GM18858 (cell line): ENCODE measurements around the gene MT1B.

Experiments used
- ATAC-seq: cut with Tn5 transposase; IDR thresholded peaks from one replicate; pipeline ENCODE4 v1.9.1; 2021; ENCODE audit not compliant: unreplicated experiment

The MT1B gene

DNA sequence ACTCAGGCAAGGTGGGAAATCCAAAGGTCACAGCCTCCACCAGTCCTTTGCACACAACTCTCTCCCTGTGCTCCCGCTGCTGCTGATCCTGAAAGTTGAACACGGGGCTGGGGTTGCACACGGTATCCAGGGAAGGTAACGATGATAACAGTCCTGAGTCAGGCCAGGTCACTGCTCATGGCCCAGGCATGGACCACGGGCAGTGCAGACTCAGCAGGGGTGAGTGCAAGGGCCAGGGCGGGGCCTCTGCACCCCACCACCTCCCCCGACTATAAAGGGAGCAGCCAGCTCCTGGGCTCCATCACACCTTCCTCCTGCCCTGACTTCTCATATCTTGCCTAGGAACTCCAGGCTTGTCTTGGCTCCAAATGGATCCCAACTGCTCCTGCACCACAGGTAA, at the start of gene MT1B:
Gene MT1B (plus strand): TSS at position 301 of the 400 bp plus-strand sequence. CDS start 68 bp downstream, at position 369.
- ATAC-seq, result no peak

DNA sequence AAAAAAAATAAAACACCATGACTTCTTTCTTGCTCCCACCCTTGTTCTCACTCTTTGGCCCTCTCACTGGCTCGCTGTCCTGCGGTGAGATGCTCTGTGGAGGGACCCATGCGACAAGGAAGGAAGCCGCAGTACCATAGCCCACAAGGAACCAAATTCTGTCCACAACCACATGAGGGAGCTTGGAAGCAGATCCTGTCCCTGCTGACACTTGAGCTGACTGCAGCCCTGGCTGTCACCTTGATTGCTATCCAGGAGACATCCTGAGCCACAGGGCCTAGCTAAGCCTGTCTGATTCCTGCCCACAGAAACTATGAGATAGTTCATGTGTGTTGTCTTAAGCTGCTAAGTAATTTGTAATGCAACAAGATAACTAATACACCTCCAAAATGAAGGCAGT, 48.1 kb upstream of the MT1B start:
- ATAC-seq, result no peak

DNA sequence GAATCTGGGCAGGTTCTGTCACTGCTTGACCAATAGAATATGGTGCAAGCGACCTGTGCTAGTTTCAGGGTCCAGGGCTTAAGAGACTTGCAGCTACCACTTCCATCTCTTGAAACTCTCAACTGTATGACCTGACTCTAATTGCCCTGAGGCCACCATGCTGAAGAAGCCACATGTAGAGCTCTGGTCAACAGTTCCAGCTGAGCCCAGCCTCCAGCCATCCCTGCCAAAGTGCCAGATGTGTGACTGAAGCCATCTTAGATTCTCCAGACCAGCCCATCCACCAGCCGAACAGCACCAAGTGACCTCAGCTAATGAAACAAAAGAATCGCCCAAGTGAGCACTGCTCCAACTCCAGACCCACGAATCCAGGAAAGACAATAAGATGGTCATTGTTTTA, 46.7 kb upstream of the MT1B start:
- no peak for ATAC-seq

DNA sequence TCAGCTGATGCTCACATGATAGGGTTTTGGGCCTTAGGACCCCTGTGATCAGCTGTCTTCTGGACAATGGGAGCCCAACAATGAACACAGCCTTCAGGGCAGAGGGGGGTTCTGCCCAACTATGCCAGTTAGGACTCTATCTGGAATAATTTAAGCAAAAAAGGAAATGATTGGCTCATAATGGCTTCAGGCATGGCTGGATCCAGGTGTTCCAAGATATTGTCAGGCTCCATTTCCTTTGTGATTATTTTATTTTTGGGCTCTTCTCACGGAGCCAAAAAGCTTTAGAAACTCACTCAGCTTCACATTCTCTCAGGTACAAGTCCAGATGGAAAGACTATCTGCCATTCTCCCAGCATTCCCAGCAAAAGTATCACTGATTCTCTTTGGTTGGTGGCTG, 46.2 kb upstream of the MT1B start:
- no peak for ATAC-seq

DNA sequence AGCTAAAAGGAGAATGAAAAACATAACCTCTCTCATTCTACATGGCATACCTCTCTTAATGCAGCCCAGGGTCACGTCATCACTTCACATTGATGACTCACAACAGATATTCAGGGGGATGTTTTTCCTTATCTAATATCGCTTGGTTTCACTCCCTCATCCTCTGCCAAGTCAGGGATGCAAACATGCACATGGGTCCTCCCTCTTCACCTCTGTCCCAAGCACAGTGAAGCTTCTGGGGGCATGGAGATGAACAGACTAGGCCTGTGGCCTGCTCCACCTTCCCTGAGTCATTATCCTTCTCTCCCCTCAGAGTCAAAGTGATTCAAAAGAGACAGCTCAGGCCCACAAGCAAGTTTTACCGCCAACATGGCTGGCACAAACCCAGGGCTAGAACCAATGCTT, 45.6 kb upstream of the MT1B start:
- ATAC-seq, result no peak

DNA sequence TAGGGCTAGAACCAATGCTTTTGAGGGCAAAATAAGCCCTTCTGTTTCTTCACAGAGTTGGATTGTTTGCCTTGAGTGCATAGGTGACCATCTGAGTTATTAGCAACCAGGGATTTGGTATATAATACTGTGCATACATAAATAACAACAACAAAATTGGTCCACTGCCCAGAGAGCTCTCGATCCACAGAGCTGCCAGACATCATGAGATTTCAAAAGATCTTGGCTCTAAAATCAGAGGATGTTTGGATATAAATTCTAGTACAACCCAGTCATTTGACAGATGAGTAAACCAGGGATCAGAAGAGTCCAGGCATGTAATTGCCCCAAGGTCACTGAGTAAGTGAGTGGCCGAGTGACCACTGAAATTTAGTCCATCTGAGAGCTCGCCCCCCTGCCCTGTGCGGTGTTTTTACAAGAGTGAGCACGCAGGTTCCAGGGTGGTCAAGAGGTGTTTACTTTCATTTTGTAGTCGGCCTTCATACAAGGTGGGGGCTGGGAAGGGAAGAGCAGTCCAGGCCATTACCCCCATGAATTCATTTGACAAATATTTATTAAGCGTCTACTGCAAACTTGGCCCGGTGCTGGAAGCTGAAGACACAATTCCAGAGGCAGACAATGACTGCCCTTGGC, 45.1 kb upstream of the MT1B start:
- ATAC-seq, result no peak

DNA sequence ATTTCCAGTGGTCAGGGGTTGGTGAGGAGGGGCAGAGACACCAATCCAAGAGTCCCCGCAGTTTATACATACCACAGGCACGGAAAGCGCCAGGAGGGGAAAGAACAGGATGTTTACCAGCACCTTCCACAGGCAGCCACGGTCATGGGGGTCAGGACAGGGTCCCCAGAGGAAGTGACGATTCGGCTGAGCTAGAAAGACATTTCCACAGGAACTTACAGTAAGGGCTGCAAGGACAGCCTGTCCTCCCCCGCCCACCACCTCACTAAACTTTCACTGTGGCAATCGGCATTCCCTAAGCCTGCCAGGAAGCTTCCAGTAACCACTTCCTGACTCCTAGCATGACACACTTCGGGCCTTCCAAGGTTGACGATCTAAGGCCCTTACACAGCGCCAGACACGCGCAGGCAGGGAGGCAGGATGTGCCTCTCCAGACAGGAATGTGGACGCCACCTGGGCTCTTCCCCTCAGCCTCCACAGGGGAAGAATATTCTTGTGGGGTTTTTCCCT, 44.5 kb upstream of the MT1B start:
- no peak for ATAC-seq

DNA sequence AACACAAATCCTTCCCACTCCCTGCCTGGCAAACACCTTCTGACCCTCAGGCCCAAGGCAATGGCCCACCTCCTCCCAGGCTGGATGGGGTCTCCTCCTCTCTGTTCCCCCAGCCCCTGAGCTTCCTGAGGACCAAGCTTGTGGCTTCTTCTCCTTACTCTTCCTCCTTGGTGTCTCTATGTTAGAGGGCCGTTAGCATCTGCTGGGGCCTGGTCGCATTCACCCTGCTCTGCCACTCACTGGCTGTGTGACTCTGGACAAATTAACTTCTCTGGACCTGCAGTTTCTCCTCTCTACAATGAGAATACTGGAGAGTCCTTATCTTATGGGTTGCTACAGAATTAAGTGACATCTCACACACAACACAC, 44.0 kb upstream of the MT1B start:
- no peak for ATAC-seq

DNA sequence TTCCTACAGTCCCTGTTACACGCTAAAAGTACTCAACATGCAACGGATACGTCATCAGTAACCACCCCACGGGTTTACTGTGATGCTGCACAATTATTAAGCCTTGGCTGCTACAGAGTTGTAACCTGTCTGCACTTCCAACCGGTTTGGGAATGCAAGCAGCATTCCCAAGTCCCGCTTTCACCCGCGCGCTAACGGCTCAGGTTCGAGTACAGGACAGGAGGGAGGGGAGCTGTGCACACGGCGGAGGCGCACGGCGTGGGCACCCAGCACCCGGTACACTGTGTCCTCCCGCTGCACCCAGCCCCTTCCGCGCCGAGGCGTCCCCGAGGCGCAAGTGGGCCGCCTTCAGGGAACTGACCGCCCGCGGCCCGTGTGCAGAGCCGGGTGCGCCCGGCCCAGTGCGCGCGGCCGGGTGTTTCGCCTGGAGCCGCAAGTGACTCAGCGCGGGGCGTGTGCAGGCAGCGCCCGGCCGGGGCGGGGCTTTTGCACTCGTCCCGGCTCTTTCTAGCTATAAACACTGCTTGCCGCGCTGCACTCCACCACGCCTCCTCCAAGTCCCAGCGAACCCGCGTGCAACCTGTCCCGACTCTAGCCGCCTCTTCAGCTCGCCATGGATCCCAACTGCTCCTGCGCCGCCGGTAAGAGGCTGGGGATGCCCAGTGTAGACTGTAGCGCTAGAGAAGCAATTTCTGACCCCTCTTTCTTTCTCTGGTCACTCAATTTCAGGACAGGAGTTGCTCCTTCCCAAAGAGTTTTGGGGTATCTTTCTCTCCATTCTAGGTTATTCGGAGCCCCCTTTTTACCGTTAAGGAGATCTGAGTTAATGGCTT, 43.4 kb upstream of the MT1B start, which contains the start of gene MT2A:
Gene MT2A (plus strand): TSS at position 542 of the 833 bp plus-strand sequence. CDS start 72 bp downstream, at position 614.
- ATAC-seq, result peak; percentile 75

DNA sequence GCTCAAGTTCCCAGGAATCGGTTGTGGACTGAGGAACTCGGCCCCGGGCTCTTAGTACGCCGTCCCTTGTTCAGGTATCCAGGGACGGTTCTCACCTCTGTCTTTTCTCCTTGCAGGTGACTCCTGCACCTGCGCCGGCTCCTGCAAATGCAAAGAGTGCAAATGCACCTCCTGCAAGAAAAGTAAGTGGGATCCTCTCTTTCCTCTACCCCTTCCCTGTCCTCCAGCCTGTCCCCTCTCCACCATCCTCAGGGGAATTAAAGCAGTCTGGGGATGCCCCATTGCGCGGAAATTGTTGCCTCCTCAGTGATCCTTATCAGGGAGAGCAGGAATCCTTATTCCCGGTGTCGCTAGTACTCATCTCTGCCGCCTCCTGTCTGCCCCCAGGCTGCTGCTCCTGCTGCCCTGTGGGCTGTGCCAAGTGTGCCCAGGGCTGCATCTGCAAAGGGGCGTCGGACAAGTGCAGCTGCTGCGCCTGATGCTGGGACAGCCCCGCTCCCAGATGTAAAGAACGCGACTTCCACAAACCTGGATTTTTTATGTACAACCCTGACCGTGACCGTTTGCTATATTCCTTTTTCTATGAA, 42.7 kb upstream of the MT1B start:
- no peak for ATAC-seq

DNA sequence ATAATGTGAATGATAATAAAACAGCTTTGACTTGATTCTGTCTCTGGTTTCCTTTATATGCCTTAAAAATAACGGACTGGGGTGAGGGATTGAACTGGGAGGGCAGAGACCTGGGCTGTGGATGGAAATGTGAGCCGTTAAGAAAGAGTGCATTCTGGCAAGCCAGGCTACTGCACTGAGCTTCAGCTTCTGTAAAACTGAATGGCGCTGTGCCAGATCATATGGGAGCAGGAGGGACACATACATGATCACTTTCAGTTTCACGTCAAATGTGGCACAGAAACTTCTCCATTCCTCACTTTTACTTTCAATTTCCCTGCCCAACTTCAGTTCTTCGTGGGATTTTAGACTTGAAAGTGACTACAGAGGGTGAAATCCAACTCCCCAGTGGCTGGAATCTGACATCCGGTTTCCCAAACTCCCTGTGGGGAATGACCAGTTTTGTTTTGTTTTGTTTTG, 42.2 kb upstream of the MT1B start:
- ATAC-seq, result peak; percentile 39

DNA sequence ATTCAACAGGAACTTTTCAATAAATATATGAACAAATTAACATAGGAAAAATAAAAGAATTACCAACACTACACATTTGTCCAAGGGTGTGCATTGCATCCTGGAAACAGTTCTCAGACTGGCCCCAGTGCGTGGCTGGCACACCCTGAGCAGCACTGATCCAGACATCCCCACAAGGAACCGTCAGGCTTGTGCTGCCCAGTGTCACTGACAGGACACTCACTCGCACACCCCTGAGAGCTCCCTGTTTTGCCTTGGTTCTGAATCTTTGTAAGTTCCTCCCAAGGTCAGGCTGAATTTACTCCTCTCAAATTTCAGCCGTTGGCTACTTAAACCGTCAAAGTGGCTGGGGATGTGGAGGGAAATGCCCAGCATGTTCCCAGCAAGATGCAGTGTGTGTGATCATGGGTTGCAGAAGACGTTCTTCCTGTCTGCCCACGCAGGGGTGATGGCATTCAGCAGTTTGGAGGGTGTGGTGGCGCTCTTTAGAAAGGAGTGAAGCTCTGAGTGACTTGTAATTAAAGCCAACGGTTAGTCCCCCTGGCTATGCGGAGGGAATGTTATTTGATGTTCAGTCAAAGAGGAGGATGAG, 41.6 kb upstream of the MT1B start:
- no peak for ATAC-seq

DNA sequence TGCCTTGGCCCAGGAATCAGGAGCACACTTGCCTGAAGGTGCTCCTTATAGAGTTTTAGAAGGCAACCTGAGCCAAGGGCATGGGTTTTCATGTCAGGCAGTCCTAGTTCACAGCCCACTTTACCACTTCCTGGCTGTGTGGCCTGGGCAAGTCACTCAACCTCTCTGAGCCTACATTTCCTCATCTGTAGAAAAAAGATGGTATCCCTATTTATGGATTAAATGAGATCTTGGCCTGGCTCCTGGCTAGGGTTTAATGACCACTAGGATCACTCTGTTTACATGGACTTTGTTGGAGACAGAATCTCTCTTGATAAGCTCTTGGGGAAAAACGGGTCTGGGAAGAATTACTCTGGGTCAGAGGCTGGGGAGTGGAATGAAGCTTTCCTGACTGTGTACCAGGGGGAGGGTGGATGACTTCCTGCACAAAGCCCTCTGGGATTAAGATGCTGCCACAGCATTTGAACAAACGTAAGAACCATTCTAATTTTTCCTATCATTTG, 41.0 kb upstream of the MT1B start:
- ATAC-seq, result no peak

DNA sequence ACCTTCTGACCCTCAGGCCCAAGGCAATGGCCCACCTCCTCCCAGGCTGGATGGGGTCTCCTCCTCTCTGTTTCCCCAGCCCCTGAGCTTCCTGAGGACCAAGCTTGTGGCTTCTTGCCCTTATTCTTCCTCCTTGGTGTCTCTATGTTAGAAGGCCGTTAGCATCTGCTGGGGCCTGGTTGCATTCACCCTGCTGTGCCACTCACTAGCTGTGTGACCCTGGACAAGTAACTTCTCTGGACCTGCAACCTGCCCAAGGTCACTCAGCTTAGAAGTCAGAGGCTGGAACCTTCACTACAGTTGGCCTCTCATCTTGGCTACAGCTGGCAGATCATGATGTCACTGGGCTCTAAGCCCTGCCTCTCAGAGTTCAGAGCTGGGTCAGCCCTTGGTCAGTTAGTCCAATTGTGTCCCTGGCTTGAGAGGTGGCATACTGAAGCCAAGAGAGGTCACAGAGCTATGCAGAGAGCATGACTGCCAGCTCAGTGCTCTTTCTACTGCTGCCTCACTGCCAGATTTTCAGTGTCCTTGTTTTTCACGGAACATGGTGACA, 40.3 kb upstream of the MT1B start:
- no peak for ATAC-seq

DNA sequence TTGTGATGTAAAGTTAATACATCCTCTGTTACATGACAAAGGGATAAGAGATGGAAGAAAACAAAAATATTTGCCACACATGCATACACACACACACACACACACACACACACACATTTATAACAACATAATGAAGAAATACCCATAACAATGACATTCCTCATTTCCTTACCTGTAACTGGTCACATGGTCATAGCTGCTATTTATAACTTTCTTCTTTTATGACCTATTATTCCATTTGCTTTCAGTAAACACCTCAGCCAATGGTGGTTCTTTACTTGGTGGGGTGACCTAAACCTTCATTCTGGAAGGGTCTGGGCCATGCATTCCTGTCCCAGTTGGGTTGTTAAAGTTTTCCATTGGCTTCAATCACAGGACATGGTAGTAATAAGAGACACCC, 38.0 kb upstream of the MT1B start:
- ATAC-seq, result no peak

DNA sequence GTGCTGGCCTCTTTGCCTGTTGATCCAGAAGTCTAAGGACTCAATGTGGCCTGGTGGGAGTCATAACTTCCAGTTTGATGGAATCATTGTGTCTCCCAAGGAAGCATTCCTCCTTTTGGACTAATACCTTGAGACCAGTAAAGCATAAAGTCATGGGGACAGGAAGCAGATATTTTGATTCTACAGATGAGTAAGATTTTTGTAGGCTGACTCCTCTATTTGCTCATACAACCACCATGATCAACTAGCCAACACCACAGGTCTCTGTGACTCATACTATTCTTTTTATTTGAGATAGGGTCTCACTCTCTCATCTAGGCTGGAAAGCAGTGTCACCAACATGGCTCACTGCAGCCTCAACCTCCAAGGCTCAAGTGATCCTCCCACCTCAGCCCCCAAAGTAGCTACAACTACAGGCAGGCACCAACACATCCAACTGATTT, 37.1 kb upstream of the MT1B start:
- no peak for ATAC-seq

DNA sequence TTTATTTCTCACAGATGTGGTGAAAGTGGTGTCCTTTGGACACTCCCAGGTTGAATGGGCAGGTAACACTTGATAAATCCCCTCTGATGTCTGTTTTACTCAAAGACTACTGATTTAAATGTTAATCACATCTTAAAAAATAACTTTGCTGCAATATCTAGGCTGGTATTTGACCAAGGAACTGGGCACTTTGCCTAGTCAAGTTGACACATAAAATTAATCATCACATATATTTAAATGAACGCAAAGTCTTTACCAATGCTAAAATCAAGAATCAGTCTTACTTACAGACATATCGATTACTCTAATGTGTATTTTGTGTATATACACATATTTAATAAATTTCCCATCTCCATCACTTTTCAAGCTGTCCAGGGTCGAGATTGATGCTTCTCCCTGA, 36.3 kb upstream of the MT1B start:
- ATAC-seq, result no peak

DNA sequence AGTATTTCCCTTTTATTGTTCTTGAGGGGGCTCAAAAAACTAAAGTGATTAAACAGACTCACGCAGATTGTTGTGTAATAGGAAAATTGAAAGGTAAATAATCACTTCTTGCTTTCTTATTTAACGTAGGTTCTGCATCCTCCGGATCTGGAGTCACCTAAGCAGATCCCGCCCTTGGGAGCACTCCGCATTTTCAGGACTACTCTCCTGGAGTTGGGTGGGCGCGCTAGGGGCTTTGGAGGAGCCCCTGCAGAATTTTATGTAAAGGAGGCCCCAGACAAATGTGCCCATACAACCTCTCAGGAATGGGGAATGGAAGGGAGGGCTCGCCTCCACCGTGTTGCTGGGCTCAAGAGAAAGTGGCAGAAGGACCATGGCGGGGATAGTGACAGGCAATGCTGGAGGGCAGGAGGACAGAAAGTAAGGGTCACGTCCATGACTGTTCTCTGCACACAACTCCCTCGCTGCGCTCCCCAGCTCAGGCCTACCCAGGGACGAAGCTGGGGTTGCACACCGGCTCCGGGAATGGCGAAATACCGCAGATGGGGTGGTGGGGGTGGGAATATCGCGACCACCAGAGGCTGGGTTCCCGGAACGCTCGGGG, 35.0 kb upstream of the MT1B start:
- ATAC-seq, result no peak

DNA sequence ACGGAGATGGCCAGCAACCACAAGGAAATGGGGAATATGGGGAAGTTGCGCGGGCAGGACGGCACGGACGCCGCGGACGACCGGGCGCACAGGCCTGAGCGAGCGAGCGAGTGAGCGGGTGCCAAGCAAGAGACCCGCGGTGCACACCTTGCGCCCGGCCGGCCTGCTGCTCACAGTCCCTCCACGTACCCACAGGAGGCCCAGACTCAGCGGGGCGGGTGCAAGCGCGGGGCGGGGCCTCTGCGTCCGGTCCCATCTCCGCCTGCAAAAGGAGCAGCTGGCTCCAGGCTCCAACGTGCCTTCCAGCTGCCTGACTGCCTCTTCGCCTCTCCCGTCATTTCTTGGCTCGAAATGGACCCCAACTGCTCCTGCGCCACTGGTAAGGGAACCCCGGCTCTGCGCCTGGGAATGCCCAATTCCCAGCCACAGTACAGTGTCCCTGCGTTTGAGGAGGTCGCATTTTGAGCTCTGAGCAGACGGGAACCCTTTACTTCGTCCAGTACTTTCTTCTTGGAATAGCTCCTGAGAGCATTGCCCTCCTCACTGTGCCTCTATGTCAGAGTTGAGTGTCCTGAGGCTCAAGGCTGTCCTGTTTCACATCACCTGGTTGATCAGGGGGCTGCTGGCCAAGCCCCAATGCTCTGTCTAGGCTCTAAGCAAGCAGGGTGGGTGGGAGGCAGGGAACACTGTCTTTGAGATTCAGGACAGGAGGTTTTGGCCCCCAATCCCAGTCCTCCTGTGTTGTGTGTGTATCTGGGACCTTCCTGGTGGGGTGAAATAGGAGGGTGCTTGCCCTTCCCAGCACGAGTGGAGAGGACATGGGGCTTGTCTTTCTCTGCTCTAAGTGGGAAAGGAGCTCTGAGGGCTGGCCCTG, 34.2 kb upstream of the MT1B start:
- ATAC-seq, result no peak

DNA sequence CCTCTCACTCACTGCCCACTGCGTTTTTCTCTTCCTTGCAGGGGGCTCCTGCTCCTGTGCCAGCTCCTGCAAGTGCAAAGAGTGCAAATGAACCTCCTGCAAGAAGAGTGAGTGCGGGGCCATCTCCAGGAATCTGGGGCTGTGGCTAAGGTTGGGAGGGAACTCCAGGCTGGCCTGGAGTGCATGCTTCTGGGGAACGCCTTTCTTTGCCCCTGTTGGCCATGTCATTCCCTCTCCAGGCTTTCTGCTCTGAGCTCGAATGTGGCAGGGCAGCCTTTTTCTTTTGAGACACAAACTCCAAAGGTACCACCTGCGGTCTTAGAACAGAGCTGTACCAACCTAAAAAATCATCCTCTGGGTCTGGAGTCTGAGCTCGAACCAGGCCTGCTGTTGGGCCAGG, 33.5 kb upstream of the MT1B start:
- no peak for ATAC-seq
